NCI-H2029 (cell line): ENCODE data around the gene KRT82.
"Not testable (repeated sequence)": the region's sequence is repeated elsewhere in the genome, so short reads cannot be mapped to it uniquely, and the experiment has no call there.

ENCODE experiments used
- DNase-seq: peaks from one replicate; lab custom pipeline; 2025; lab: John Stamatoyannopoulos, UW

The KRT82 gene

GRCh38 chr12:52405922-52406385 lies at the start of gene KRT82:
Gene KRT82, minus strand, starts transcription at chr12:52406335. Its CDS starts 58 bp downstream, at chr12:52406277.
- no peak for DNase-seq

GRCh38 chr12:52455821-52456220 lies 49.7 kb upstream of the KRT82 start:
- DNase-seq = no peak

GRCh38 chr12:52454411-52455201 lies 48.5 kb upstream of the KRT82 start:
- peak; percentile 65 for DNase-seq

DNA sequence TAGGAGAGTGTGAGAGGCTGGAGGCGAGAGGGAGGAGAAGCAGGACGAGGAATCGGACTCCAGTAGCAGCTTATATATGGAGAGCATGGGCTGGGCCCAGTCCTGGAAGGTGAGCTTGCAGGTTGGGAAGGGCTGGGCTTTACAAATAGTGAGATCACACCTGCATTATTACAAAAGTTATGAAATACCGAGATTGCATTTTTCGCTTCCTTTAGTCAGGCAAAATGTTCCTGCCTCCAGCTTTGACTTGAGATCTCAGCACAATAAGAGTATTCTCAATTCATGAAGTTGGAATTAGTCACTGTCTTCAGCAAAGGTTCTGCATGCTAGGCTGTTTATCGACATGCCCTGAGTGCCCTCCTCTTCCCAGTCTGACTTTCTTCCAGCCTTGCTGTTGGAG lies 46.0 kb upstream of the KRT82 start, which contains the start of gene KRT6B:
Gene KRT6B, minus strand, starts transcription at position 46 of the 400 bp plus-strand sequence. CDS start 68 bp downstream, outside the sequence.
- no peak for DNase-seq

DNA sequence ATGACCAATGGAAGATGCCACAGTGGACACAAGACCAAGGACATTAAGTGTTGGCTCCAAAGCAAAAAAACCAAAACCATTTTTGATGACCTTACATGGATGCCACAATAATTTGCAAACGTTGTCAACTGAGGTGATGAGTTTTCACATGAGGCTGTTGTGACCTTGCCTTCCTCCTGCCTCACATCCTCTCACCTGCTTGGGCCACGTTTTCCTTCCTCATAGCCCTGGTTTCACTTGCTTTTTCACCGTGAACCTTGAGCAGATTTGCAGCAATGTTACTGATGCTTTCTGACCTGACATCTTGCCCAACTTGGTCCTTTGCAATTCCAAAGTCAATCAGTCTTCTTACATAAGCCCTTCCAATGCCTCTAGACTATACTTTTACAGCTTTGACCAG lies 42.1 kb upstream of the KRT82 start:
- DNase-seq = no peak

GRCh38 chr12:52447196-52447595 lies 41.1 kb upstream of the KRT82 start:
- DNase-seq = not testable (repeated sequence)

DNA sequence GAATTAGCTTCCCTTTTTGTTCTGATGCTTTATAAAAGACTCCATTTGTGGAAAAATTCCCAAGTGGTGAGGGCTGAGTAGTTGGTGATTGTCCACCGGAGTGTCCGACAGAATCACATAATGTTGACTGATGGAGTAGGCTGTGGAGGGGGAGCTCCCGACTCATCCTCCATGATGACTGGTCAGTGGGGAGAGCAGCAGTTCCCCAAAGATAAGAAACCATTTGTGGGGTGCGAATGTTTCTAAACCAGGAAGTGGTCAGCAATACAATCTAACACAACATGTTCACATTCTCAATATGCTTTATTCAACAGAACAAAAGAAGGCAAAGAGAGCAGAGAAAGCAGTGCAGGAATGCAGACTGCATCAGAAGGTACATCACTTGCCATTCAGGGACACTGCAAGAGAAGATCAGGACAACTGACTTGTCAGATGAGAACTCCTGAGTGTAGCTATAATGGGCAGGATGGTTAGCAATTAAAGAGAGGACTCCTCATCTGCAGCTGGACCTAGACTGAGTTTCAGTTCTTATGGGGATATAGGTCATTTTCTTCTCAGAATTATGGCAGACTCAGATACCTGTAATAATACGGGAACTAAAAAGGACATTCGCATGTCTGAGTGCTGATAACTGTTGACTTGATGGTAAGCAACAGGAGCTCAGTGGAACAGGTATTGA lies 40.4 kb upstream of the KRT82 start:
- no peak for DNase-seq

DNA sequence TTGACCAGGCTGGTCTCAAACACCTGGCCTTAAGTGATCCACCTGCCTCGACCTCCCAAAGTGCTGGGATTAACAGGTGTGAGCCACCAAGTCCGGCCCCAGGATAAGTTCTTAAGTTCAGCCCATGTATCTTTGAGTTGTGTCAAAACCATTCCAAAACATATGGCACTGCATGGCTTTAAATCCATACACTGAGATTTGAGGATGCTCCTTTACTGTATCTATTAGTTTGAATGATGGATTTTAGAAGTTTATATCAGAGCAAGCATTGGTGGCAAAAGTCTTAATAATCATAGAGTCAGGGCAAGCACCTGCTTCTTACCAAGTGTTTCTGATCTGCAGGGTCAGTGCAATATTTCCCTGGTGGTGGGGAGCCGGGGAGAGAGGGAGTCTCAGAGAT lies 39.7 kb upstream of the KRT82 start:
- DNase-seq = no peak

- DNase-seq = no peak
Observed at GRCh38 chr12:52444647-52445595, 38.8 kb upstream of the KRT82 start.

DNA sequence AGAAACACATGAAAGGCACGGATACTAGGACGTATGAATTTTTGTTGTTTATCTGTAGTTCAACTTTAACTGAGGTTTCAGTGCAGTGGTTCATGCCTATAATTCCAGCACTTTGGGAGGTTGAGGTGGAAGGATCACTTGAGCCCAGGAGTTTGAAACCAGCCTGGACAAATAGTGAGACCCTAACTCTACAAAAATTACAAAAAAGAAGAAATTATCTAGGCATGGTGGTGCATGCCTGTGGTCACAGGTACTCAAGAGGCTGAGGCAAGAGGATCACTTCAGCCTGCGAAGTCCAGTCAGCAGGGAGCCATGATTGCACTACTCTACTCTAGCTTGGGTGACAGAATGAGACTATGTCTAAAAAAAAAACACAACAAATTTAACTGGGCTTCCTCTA lies 37.8 kb upstream of the KRT82 start:
- no peak for DNase-seq

DNA sequence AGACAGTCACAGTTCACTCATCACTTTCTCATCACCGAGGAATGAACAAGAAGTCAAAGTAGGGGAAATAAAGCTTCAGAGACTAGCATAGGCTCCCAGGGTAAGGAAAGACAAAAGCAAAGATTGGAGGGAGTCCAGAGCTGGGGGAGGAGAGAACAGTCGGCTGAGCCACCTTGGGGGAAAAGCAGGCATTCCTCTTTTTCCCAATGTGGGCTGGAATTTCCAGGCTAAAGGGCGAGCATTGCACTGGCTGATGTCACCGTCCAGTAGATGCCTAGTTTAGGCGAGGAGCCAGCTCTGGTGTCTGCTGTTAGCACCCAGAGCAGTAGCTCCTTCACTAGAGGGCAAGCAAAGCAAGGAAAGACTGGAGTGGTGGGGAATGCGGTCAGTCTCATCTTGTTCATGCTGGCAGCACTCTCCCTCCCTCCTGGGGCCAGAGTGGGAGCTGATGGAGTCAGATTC lies 36.5 kb upstream of the KRT82 start:
- DNase-seq = peak; percentile 14

GRCh38 chr12:52441320-52441911 lies 35.3 kb upstream of the KRT82 start:
- DNase-seq = no peak

GRCh38 chr12:52440821-52441319 lies 34.7 kb upstream of the KRT82 start:
- no peak for DNase-seq

DNA sequence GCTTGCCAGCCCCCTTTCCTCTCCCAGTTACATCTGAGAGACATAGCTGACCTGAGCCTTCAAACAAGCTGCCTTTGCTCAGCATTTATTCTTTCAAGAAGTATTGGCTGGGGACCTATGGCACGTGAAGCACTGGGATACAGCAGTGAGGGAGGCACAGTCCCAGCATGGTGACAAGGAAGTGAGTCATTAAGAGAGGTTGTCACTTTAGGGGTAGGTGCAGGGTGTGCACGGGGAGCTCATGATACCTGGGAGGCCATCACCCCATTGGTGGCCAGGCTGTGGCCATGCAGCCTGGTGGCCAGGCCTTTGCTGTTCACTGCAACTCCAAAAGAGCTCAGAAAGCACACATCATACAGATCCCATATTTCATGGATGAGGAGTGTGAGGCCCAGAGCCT lies 33.7 kb upstream of the KRT82 start:
- no peak for DNase-seq

DNA sequence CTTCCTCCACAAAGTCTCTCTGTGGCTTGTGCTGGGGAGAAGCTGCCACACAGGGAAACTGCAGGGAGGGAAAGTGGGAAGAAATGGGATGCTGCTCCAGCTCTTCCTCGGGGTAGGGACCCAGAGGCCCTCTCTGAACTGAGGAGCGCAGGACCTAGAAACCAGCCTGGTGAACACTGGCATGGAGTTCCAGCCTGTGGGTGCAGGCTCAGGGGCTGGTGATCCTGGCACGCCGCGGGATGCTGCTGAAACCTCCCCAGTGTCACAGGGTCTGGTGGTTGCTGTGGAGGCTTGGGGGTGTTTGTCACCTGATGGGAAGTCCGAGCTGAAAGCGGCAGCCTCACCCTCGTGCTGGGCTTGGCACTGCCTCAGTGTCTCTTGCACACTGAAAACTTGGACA lies 33.3 kb upstream of the KRT82 start:
- DNase-seq = no peak

- no peak for DNase-seq
Observed at GRCh38 chr12:52438305-52439301, 32.5 kb upstream of the KRT82 start.

DNA sequence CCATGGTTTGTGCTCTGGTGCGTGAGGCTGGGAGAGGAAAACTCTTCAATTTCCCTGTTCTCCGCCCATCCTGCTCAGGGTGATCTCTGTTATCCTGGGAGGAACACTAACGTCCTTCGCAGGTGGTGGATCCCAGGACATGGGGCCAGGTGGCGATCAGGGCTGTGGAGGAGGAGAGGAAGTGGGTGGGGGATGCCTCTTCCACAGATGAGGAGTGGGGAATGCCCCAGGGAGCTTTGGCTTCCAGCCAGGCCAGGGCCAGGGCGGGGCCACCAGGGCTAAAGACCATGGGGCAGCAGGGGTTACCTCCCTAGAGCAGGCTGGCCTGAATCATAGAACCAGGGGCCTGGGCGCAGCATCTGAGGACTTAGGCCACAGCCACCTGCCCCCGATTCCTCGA lies 31.4 kb upstream of the KRT82 start:
- DNase-seq = no peak

DNA sequence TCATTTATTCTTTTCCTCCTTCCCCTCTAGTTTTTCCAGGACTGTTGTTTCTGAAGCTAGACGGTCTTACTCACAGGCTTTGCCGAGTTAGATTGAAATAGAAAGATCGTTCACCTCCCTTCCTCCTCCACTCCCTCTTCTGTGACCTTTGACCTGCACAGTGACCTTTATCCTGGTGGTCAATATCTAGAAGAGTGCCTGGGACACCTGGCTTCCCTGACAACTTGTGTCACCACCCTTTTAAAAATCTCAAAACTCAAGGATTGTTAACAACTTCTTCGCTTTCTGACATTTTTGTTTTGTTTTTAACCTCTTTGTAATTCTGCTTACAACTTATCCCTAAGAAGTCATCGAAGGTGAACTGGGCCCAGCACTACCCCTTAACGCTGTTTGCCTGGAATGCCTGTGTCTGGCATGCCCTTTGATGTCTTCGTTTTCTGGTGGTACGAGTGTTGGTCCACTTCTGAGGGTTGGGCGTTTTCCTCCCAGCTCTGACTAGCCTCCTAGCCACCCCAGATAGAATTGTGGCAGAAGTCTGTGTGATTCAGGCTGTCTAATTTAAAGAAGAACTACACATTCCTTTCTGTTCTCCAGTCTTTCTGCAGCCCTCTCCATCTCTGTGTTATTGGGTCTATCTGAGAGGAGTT lies 30.8 kb upstream of the KRT82 start:
- no peak for DNase-seq

DNA sequence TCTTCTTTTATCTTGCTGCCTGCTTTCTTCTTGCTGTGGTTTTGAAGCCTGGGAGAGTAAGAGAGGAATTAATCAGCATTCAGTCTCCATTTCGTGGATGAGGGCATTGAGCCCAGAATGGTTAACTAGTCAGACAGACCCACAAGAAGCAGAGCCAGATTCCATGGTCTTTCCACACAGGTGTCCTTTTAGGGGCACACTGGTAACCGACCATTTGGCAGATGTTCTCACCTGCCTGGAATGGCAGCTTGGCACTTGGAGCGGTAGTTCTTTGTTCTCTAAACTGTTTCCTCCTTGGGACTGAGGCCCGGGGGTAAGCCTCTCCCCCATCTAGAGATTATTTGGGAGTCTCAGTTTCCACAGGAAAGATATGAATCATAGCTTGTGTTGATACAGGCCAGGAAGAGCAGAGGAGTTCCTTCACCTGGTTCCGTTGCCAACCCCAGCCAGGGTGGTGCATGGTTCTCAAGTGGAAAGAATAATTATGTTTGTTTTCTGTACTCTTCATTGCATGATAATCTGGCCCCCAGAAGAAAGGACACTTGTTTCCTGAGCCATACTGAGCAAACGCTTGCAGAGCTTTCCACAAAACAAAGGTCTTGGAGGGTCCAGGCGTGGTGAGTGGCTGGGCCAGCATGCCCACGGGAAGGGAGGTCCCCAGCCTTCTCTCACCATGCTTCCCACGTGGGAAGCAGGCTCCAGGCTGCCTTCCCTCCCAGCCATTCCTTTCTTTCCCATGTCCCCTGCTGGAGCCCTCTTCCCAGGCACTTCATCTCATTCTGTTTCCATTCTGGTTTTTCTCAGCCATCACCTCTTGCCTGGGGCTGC lies 30.1 kb upstream of the KRT82 start:
- peak; percentile 76 for DNase-seq
